HFF-Myc (cell line): ENCODE data around the gene TANGO2.

Experiments used
- DNase-seq: peaks from one replicate; pipeline ENCODE4 v3.0.0-alpha.2; 2011; ENCODE audit warnings: low read depth; ENCODE audit errors: extremely low read depth
- H3K4me3 ChIP-seq: replicated peaks from 2 replicates; pipeline ENCODE4 v1.5.1; 2011; ENCODE audit warnings: low read depth, mild to moderate bottlenecking, control low read depth, low read length
- TF ChIP-seq, protein P1 (sequence below): IDR thresholded peaks from 2 replicates; pipeline ENCODE4 v1.5.1; 2012; ENCODE audit warnings: mild to moderate bottlenecking, low read depth, low read length, control low read depth; ENCODE audit errors: missing control alignments

The TANGO2 gene

GRCh38 chr22:20088263-20088648 is 67.3 kb downstream of the TANGO2 start:
- no peak for DNase-seq
- H3K4me3 ChIP-seq = no peak overlapping the region
- TF ChIP-seq, protein P1, sequence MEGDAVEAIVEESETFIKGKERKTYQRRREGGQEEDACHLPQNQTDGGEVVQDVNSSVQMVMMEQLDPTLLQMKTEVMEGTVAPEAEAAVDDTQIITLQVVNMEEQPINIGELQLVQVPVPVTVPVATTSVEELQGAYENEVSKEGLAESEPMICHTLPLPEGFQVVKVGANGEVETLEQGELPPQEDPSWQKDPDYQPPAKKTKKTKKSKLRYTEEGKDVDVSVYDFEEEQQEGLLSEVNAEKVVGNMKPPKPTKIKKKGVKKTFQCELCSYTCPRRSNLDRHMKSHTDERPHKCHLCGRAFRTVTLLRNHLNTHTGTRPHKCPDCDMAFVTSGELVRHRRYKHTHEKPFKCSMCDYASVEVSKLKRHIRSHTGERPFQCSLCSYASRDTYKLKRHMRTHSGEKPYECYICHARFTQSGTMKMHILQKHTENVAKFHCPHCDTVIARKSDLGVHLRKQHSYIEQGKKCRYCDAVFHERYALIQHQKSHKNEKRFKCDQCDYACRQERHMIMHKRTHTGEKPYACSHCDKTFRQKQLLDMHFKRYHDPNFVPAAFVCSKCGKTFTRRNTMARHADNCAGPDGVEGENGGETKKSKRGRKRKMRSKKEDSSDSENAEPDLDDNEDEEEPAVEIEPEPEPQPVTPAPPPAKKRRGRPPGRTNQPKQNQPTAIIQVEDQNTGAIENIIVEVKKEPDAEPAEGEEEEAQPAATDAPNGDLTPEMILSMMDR = no peak

DNA sequence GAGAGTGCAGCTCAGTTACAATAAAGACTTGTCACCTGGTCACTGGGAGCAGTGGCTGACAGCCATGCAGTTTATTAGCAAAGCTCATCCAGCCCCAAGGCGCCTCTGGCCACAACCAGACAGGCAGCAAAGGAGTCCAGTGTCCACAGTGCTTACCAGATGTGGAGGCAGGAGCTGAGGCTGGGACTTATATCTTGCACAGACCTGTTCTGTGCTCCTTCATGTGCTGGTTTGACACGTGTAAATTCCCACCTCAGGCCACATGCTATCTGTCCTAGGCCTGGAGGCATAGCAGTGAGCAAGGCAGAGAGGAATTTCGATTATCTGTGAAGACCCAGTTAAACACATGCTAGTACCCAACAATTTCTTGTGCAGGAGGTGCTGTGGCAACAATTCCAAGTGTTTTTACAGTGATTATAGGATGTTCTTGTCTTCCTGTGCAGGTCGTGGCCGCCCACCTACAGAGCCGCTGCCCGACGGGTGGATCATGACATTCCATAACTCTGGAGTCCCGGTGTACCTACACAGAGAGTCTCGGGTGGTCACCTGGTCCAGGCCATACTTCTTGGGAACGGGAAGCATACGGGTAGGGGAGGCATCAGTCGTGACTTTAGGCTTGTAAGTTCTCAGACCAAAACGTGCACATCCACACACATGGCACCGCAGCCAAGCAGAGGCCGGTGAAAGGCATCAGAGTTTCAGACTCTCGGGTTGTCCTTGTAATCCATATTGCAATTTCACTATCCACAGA is 68.5 kb downstream of the TANGO2 start:
- H3K4me3 ChIP-seq = no peak overlapping the region
- TF ChIP-seq, protein P1 = no peak

GRCh38 chr22:20089977-20090729 is 69.2 kb downstream of the TANGO2 start:
- no peak overlapping the region for H3K4me3 ChIP-seq
- no peak for DNase-seq
- TF ChIP-seq, protein P1 = no peak

More for the DNA sequence above, 68.5 kb downstream of the TANGO2 start:
- no peak for DNase-seq

- no peak for DNase-seq
- no peak overlapping the region for H3K4me3 ChIP-seq
- TF ChIP-seq, protein P1 = no peak
Measured at GRCh38 chr22:20090730-20091240, 69.9 kb downstream of the TANGO2 start.

DNA sequence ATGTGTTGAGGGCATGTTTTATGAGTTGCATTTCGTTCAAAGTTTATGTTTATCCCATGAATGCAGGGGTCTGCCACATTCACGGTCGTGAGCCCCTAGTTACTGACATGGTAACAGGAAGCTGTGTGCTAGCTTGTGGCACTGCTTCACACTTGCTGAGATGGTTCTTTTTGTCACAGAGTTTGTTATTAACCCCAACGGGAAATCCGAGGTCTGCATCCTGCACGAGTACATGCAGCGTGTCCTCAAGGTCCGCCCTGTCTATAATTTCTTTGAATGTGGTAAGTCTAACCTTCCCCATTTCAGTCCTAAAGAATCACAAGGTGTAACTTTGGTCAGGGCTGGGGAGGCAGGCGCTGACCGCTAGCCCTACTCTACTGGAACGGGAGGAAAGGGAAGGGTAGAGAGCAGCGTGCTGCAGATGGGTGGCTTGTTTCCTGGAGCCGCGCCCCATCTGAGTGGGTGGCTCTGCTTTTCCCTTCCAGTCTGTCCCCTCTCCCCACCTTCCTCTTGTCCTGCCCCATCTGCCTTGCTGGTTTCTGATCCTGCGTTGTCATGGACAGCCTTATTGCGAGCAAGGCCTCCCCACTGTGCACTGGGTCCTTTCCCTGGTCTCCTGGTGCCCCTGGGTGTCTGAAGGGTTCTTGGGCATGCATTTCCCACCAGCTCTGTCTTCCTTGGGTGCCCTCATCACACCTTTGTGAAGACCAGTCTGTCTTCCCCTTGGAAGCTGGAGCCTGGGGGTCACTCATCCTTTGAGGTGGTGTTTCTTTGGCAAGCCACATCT is 71.0 kb downstream of the TANGO2 start:
- no peak overlapping the region for H3K4me3 ChIP-seq
- TF ChIP-seq, protein P1 = no peak
- no peak for DNase-seq

- no peak overlapping the region for H3K4me3 ChIP-seq
- DNase-seq = no peak
- TF ChIP-seq, protein P1 = no peak
Measured at GRCh38 chr22:20092477-20092854, 71.6 kb downstream of the TANGO2 start.
